ENCODE data around the gene MRPL58.
A peak's percentile ranks its signal among the peaks of the same experiment; 100 is the strongest.

The MRPL58 gene

DNA sequence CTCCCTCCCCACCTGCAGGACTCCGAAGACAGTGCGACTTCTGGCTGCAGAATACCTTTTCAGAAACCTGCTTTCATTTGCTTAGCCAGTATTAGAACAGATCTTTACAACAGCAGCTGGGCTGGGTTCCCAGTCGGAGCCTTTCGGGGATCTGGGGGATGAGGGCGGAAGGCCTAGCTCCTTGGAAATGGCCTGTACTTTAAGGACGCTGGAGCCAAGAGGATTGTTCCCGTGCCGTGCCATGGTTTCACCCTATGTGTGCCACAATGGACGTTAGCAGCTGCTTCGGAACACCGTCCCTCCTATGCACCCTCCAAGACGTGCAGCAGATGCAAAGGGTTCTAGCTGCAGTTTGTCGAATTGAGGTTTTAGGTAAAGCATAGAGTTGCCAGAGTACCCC lies 50.7 kb downstream of the MRPL58 start:
- peaks cover 23% of the 10 kb centered on the region for H3K4me1 Mint-ChIP-seq (ENCODE audit: low read depth)
- no peak overlapping the region for H3K27ac Mint-ChIP-seq
- H3K9me3 Mint-ChIP-seq: no peaks in the 10 kb centered on the region
- H3K36me3 Mint-ChIP-seq (ENCODE audit: low read depth): peaks cover 31% of the 10 kb centered on the region
- no peaks in the 10 kb centered on the region for H3K27me3 Mint-ChIP-seq (ENCODE audit: low read depth)
- no peak overlapping the region for H3K4me3 Mint-ChIP-seq

GRCh38 chr17:75063626-75064025 lies 51.2 kb downstream of the MRPL58 start:
- H3K36me3 Mint-ChIP-seq (ENCODE audit: low read depth): peaks cover 31% of the 10 kb centered on the region
- no peaks in the 10 kb centered on the region for H3K9me3 Mint-ChIP-seq
- H3K27me3 Mint-ChIP-seq (ENCODE audit: low read depth): no peaks in the 10 kb centered on the region
- no peak overlapping the region for H3K4me3 Mint-ChIP-seq
- H3K27ac Mint-ChIP-seq: no peak overlapping the region
- H3K4me1 Mint-ChIP-seq (ENCODE audit: low read depth): peaks cover 23% of the 10 kb centered on the region

DNA sequence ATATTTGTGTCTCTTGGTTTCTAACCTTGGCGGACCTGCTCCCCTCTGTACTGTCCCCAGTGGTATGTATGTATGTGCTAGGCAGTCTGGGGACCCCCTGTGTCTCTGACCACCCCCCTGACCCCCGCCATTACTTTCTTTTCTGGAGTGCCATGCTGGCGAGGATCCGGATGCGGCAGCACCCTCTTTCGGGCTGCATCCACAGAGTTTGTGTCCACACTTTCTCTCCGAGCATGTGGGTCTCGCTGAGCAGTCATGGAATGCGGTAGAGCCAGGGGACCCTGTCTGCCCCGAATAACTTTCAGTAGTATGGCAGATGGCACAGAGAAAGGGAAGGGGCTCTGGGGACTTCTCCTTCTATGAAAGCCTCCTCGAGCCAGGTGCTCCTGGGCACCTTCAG lies 51.6 kb downstream of the MRPL58 start:
- Mint-ChIP-seq H3K27ac (no peak overlapping the region), H3K9me3 (no peaks in the 10 kb centered on the region), H3K4me3 (no peak overlapping the region), H3K4me1 (ENCODE audit: low read depth) (peaks cover 26% of the 10 kb centered on the region), H3K36me3 (ENCODE audit: low read depth) (peaks cover 31% of the 10 kb centered on the region), H3K27me3 (ENCODE audit: low read depth) (no peaks in the 10 kb centered on the region)

- Mint-ChIP-seq H3K9me3 (no peaks in the 10 kb centered on the region), H3K4me1 (ENCODE audit: low read depth) (peaks cover 26% of the 10 kb centered on the region), H3K4me3 (no peak overlapping the region), H3K36me3 (ENCODE audit: low read depth) (peaks cover 31% of the 10 kb centered on the region), H3K27ac (no peak overlapping the region), H3K27me3 (ENCODE audit: low read depth) (no peaks in the 10 kb centered on the region)
These were observed 52.0 kb downstream of the MRPL58 start for GRCh38 chr17:75064460-75064859.

- no peaks in the 10 kb centered on the region for H3K9me3 Mint-ChIP-seq
- no peak overlapping the region for H3K4me3 Mint-ChIP-seq
- peaks cover 28% of the 10 kb centered on the region for H3K36me3 Mint-ChIP-seq (ENCODE audit: low read depth)
- H3K4me1 Mint-ChIP-seq (ENCODE audit: low read depth): peaks cover 24% of the 10 kb centered on the region
- H3K27me3 Mint-ChIP-seq (ENCODE audit: low read depth): no peaks in the 10 kb centered on the region
- H3K27ac Mint-ChIP-seq: no peak overlapping the region
These were observed 52.5 kb downstream of the MRPL58 start for GRCh38 chr17:75064867-75065561.

DNA sequence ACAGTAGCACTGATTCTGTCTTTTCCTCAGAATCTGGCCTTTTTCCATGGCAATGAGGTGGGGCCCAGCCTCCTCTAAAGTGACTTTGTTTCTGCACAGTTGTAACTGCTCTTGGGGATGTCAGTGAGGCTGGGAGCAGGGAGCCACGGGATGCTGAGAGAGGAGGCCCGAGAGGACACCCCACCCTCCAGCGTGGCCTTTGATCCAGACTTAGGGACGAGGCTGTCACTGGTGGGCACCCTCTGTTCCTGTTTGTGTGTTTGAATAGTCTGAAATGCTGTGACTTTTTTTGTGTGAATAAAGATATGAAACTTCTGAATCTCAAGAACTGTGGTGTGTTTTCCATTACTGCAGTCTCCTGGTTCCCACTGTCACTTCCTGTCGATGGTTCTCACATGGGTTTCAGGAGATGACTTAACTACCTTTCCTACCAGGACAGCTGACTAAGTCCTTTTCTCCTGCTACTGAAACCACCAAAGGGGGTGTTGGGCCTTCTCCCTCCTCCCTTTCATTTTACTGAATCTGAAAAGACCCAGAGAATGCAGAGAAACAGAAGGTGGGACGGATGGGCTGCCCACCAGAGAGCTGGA lies 53.2 kb downstream of the MRPL58 start:
- peak overlapping the region; percentile 65 for H3K27ac Mint-ChIP-seq

GRCh38 chr17:75067856-75068255 lies 55.4 kb downstream of the MRPL58 start:
- H3K4me3 Mint-ChIP-seq: peak overlapping the region; percentile 63
- H3K9me3 Mint-ChIP-seq: no peaks in the 10 kb centered on the region
- no peaks in the 10 kb centered on the region for H3K27me3 Mint-ChIP-seq (ENCODE audit: low read depth)
- peaks cover 24% of the 10 kb centered on the region for H3K4me1 Mint-ChIP-seq (ENCODE audit: low read depth)
- peaks cover 13% of the 10 kb centered on the region for H3K36me3 Mint-ChIP-seq (ENCODE audit: low read depth)
- peak overlapping the region; percentile 77 for H3K27ac Mint-ChIP-seq

More for the DNA sequence above, 53.2 kb downstream of the MRPL58 start:
- Mint-ChIP-seq H3K27me3 (ENCODE audit: low read depth) (no peaks in the 10 kb centered on the region), H3K9me3 (no peaks in the 10 kb centered on the region), H3K36me3 (ENCODE audit: low read depth) (peaks cover 25% of the 10 kb centered on the region), H3K4me1 (ENCODE audit: low read depth) (peaks cover 24% of the 10 kb centered on the region), H3K4me3 (peak overlapping the region; percentile 15)

- peak overlapping the region; percentile 65 for H3K27ac Mint-ChIP-seq
- H3K27me3 Mint-ChIP-seq (ENCODE audit: low read depth): no peaks in the 10 kb centered on the region
- peaks cover 24% of the 10 kb centered on the region for H3K4me1 Mint-ChIP-seq (ENCODE audit: low read depth)
- peaks cover 11% of the 10 kb centered on the region for H3K36me3 Mint-ChIP-seq (ENCODE audit: low read depth)
- no peaks in the 10 kb centered on the region for H3K9me3 Mint-ChIP-seq
- H3K4me3 Mint-ChIP-seq: no peak overlapping the region
These were observed 56.3 kb downstream of the MRPL58 start for GRCh38 chr17:75068750-75069149.

DNA sequence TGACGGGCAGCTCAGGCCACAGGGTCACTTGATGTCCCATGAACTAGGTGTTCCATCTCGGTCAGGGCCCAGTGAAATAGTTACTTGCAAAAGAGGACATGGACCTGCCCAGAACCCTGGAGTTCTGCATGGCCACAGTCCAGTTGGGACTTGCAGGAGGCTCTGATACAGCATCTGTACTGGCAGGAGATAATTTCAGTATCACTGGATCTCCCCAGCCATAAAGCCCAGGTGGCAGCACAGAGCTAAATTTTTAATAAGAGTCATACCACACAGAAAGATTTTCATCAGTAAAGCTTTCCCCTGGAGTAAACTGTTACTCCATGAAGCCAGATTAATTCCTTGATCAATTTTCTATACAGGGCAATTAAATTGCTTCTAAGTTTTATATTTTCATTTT lies 57.3 kb downstream of the MRPL58 start:
- no peaks in the 10 kb centered on the region for H3K9me3 Mint-ChIP-seq
- peaks cover 24% of the 10 kb centered on the region for H3K4me1 Mint-ChIP-seq (ENCODE audit: low read depth)
- no peak overlapping the region for H3K27ac Mint-ChIP-seq
- no peak overlapping the region for H3K4me3 Mint-ChIP-seq
- peaks cover 3% of the 10 kb centered on the region for H3K36me3 Mint-ChIP-seq (ENCODE audit: low read depth)
- no peaks in the 10 kb centered on the region for H3K27me3 Mint-ChIP-seq (ENCODE audit: low read depth)
